HG02759 (cell line): ENCODE results near the gene CEP63.
A peak's percentile ranks its signal among the peaks of the same experiment; 100 is the strongest.

Experiments used
- ATAC-seq: cut with Tn5 transposase; IDR thresholded peaks from one replicate; pipeline ENCODE4 v1.9.1; 2021; ENCODE audit warnings: mild to moderate bottlenecking, moderate library complexity; ENCODE audit not compliant: unreplicated experiment

The CEP63 gene

DNA sequence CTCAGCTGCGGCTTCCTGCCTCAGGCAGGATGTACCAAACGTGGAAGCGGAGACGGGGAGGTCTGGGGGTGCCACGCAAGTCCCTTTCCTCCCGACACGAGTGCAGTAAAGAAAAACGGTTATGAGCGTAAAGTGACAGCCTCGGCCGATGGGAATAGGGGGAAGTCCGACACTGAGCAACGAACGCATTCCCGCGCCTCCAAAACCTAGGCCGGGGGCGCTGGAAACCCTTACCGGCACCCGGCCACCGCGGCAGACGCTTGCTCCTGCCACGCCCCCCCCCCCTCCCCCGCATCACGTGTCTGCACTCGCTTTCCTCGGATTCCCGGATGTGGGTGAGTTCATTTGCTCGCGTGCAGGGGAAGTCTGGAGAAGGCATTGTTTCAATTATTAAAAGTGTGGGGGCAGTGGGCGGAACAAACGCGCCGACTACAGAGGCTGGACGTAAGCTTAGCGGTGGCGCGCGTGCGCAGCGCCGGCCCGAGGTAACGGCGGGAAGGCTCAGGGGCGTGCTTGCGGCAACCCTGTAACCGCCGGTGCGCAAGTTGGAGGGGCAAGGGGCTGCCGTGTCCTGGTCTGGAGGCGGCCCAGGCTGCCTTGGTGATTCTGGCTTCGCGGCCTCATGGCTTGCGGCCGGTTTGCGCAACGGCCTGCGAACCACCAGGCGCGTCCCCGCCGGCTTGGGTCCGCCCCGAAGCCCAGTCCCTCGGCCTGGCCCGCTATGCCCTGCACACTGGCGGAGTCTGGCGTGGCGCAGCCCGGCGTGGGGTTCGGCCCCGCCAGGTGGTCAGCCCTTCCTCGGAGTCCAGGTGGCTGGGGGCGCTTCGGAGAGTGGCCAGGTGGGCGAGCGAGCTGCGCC is at the start of gene CEP63, which contains the start of gene ANAPC13:
Gene CEP63 (plus strand): TSS at position 340 of the 859 bp plus-strand sequence. CDS start 9,264 bp downstream, outside the sequence.
Gene ANAPC13 (minus strand): TSS at position 268 of the 859 bp plus-strand sequence. CDS start 3,081 bp downstream, outside the sequence.
- peak; percentile 82 for ATAC-seq

GRCh38 chr3:134437211-134437752 is 48.6 kb upstream of the CEP63 start:
- no peak for ATAC-seq

GRCh38 chr3:134441321-134441720 is 44.5 kb upstream of the CEP63 start:
- no peak for ATAC-seq

DNA sequence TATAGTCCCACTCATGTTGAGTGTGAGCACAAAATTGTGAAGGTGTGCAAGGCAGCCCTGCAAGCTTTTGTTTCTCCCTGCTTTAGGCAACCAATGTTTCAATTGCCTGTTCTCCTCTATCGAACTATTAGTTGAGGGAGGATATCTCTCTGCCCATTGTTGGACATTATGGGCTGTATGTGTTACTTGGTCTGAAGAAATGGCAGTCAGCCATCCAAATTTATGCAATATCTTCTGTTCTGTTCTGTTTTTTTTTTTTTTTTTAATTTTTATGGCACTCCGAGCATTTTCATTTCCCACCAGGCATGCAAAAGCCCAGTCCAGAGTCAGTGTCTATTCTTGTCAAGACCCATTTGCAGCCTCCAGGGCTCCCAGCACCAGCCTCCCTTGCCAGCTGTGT is 44.0 kb upstream of the CEP63 start:
- no peak for ATAC-seq

GRCh38 chr3:134445095-134445494 is 40.8 kb upstream of the CEP63 start:
- no peak for ATAC-seq

- ATAC-seq: no peak
Measured at GRCh38 chr3:134445636-134446035, 40.2 kb upstream of the CEP63 start.

DNA sequence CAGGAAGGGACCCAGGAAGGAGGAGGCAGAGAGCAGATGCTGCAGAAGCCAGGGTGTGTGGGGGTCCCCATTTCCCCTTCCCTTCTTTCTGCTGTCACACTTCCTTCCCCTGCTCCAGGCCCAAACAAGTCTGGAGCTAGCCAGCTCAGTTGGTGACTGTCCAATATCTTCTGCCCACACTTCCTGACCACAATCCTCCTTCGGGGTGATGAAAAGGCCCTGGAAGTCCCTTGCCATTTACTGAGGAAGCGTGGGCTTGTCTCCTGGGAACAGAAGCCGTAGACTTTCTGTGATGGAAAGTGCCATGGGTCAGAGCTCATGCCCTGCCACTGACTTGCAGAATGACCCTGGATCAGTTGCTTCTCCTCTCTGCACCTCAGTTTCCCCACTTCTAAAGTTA is 39.1 kb upstream of the CEP63 start:
- ATAC-seq: no peak

DNA sequence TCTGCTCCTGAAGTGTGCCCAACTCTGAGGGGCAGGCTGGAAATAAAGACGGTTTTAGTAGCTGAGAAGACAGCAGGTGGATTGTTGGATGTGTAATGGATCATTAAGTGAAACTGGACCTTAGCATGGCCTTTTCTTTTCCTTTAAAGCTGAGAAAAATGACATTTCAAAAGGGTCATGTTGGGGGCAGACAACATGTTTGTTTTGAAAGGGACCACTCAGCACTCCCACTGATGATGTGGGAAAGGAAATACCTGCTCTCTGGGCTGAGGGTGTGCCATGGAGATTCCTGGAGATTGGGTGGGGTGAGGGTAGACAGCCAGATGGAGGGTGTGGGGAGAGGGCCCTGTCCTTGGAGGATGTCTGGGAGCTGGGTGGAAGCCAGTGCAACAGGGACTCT is 38.5 kb upstream of the CEP63 start:
- ATAC-seq: no peak

- no peak for ATAC-seq
Measured at GRCh38 chr3:134448664-134449063, 37.2 kb upstream of the CEP63 start.

DNA sequence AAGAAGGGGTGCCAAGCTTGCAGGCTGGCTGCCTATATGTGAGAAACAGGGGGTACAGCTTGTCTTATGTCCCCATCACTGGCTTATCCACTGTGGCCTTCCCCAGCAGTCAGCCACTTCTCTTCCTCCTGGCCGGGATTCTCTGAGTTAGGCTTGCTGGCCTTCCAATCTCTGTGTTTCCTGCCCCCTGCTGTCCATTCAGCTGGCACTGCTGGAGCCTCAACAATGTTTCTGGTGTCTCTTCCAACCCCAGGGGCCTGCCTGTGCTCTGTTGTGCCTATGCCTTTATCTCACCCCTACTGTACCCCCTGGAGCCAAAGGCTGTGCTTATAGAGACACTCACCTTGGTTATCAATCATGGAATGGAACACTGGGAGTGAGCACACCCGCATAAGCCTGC is 36.6 kb upstream of the CEP63 start:
- ATAC-seq: no peak

DNA sequence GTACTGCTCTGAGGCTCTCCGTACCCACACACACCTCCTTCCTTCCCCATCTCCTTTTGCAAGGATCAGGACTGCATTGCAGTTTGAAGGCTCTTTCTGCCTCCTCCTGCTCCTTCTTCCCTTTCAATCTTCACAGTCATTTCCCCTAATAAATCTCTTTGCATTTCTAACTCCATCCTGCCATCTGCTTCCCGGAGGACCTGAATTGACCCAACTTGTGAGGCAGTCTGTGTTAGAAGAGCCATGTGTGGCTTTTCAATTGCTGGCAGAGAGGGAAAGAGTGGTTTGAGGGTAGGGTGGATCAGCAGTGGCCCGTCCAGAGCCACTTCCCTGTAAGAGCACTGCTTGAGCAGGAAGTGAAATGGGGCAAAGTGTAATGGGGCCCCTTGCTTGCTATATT is 35.9 kb upstream of the CEP63 start:
- ATAC-seq: no peak

DNA sequence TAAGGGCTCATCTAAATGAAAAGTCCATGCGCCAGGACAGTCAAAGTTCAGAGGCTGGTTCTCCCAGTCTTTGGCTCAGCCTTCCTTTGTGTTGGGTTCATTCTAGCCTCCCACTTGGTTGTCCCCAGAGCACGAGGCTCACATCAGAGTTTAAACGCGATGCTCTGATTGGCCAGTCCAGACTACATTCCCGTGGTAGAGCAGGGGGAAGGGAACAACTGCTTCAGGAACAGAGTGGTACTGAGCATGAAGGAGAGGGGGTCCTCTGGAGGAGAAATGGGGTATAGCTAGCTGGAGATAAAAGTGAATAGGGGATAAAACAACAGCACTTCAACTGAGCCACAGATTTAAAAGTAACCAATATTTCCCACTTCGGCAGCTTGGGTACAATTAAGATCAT is 32.2 kb upstream of the CEP63 start:
- ATAC-seq: no peak

DNA sequence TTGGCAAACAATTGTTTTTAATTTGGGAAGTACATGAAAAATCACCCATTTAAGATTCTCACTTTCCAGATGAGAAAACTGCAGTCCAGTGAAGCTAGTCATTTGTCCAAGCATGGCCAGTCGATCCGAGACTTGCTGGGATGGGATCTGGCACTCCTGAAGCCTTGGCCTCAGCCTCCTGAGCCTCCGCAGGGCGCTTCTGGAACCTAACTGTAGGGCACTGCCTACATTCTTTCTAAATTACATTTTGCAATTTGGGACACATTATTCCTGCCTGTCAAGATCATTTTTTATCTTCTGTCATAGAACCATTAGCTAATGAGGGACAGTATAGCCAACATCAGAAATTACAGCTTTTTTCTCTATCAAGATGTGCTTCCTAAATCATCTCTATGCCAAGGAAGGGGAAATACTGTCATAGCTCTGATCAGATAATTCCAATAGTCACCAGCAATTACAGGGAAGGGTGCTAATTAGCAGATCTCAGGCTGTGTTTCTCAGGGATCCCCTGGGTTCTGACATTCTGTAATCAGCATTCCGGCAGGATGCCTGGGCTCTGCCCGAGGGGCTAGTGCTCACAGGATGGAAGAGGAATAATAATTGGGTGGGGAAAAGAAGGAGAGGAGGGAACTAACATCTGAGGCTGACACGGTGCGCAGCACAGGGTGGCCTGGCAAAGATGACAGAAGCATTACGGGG is 28.3 kb upstream of the CEP63 start:
- no peak for ATAC-seq

DNA sequence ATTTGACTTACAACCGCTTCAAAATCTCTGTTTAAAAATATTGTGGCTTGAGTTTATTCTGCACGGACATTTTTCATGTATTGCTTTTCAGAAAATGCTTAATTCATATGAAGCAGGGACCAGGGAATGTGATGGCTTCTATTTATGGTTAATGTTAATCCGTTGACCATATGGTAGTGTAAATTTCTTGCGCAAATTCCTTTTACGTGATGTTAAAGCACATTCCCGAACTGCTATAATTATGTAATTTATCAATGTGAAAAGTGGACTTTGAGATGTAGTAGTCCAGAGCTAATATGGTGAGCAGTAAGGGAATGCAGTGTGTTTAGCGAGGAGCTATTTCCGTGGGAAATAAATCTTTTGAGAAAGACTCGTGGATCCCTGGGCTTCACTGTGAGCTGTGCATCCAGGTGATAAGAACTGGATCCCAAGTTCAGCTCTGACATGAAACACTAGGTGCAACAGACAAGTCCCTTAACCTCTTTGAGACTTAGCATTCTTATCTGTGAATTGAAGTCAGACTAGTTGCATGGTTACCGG is 27.4 kb upstream of the CEP63 start:
- no peak for ATAC-seq

DNA sequence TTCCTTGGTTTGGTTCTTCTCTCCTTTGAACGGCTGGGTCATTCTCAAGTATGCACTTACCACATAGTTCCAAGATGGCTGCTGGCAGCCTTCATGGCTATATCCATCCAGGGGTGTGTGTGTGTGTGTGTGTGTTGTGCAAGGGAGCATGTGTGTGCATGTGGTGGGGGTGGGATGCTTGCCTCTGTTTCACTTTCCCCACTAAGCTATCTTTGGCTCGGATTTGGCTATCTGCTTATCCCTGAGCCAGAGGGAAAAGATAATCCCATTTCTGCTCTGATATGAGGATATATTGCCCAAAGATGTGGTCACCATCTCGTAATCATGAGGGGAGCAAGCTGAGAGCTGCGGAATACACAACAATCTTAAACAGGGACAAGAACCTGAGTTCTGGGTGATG is 26.3 kb upstream of the CEP63 start:
- no peak for ATAC-seq

- ATAC-seq: no peak
Measured at GRCh38 chr3:134460965-134461364, 24.9 kb upstream of the CEP63 start.

GRCh38 chr3:134462331-134462941 is 23.4 kb upstream of the CEP63 start:
- no peak for ATAC-seq

- no peak for ATAC-seq
Measured at GRCh38 chr3:134463676-134464063, 22.2 kb upstream of the CEP63 start.

DNA sequence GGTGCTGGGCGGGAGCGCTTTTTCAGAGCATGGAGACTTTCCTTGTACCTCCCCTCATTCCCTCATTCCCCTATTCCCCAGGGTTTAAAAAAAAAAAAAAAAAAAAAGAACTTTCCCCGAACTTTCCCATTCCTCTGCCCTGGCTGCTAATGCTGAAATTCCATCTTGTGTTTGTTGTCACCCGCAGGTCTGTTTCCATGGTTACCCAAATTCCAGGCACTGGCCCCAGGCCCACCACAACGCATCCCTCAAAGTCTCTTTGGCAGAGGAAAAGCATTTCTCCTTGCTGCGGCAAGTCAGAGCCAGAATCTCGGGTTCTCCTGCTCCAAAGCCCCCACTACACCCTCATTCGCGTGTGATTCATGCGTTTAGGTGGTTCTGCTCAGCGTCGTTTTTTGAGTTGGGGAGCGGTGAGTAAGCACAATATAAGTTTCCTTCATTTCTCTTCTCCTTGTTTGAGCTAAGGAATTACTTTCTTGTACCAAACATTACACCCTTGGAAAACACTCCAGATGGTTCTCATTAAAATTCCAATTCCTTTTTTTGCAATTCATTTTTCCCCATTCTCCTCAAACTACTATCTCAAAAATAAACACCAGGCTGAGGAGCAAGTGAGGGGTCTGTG is 21.7 kb upstream of the CEP63 start:
- ATAC-seq: no peak

- ATAC-seq: no peak
Measured at GRCh38 chr3:134464689-134465365, 21.0 kb upstream of the CEP63 start.
